Ishikawa (cell line): ENCODE measurements around the gene C3AR1.

ENCODE experiments used
- CEBPB ChIP-seq: IDR thresholded peaks from 2 replicates; pipeline ENCODE4 v1.6.1; 2012
- EP300 ChIP-seq: IDR thresholded peaks from 2 replicates; pipeline ENCODE4 v1.6.1; 2012; ENCODE audit warnings: borderline replicate concordance
- FOXM1 ChIP-seq: IDR thresholded peaks from 2 replicates; pipeline ENCODE4 v1.6.1; 2012; ENCODE audit warnings: low read depth, borderline replicate concordance
- TEAD4 ChIP-seq: IDR thresholded peaks from 2 replicates; pipeline ENCODE4 v1.6.1; 2012
- USF1 ChIP-seq: IDR thresholded peaks from 2 replicates; pipeline ENCODE4 v1.6.1; 2012
- TF ChIP-seq, protein P1 (sequence below): IDR thresholded peaks from 2 replicates; pipeline ENCODE4 v1.6.1; 2012; ENCODE audit warnings: low read depth, mild to moderate bottlenecking
- TF ChIP-seq, protein P2 (sequence below): IDR thresholded peaks from 2 replicates; pipeline ENCODE4 v1.6.1; 2012

DNA sequence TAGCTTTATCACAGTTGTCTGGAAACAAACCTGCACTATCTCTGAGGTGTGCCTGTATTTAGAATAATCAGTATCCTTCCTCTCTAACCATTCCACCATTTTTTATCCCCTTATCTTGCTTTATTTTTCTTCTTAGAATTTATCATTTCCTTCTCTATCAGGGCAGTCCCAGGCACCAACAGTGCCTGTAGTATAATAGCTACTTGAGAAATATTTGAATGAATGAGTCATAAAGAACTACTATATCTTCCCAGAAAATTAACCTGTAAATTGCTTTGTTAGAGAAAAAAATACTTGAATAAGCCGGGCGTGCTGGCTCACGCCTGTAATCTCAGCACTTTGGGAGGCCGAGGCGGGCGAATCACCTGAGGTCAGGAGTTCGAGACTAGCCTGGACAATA, 54.8 kb downstream of the C3AR1 start:
- TF ChIP-seq, protein P1, sequence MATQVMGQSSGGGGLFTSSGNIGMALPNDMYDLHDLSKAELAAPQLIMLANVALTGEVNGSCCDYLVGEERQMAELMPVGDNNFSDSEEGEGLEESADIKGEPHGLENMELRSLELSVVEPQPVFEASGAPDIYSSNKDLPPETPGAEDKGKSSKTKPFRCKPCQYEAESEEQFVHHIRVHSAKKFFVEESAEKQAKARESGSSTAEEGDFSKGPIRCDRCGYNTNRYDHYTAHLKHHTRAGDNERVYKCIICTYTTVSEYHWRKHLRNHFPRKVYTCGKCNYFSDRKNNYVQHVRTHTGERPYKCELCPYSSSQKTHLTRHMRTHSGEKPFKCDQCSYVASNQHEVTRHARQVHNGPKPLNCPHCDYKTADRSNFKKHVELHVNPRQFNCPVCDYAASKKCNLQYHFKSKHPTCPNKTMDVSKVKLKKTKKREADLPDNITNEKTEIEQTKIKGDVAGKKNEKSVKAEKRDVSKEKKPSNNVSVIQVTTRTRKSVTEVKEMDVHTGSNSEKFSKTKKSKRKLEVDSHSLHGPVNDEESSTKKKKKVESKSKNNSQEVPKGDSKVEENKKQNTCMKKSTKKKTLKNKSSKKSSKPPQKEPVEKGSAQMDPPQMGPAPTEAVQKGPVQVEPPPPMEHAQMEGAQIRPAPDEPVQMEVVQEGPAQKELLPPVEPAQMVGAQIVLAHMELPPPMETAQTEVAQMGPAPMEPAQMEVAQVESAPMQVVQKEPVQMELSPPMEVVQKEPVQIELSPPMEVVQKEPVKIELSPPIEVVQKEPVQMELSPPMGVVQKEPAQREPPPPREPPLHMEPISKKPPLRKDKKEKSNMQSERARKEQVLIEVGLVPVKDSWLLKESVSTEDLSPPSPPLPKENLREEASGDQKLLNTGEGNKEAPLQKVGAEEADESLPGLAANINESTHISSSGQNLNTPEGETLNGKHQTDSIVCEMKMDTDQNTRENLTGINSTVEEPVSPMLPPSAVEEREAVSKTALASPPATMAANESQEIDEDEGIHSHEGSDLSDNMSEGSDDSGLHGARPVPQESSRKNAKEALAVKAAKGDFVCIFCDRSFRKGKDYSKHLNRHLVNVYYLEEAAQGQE = no peak
- TF ChIP-seq TEAD4 (no peak), EP300 (no peak), USF1 (no peak), FOXM1 (no peak), CEBPB (no peak)
- TF ChIP-seq, protein P2, sequence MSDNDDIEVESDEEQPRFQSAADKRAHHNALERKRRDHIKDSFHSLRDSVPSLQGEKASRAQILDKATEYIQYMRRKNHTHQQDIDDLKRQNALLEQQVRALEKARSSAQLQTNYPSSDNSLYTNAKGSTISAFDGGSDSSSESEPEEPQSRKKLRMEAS = no peak
